PC-3 (cell line): ENCODE results near the gene LEKR1.

Experiments used
- CTCF ChIP-seq: fragments of 300-600 bp; sonication (generic); conservative IDR thresholded peaks from 2 replicates; pipeline ENCODE4 v1.5.1; 2017; ENCODE audit warnings: antibody characterized with exemption, low read depth, mild to moderate bottlenecking, low read length
- EZH2 ChIP-seq: fragments of 300-600 bp; sonication (generic); IDR thresholded peaks from one replicate; pipeline ENCODE4 v1.6.1; 2017; ENCODE audit warnings: antibody characterized with exemption, mild to moderate bottlenecking, low read length; ENCODE audit not compliant: unreplicated experiment

DNA sequence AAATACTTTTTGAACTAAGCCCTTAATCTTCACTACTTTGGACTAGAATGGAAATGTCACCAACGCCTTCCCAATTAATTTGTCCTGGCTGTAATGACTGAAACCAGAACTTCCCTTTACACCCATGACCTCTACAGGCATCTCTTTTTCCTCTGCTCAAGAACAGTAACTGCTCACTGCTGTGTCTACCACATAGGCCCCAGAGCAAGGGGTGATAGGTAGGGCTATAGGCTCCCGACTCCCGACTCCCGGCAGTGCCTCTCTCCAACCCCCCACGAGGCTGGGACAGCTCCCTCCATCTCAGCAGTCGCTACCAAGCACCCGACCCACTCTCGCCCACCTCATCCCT is 384 bp upstream of the LEKR1 start:
- TF ChIP-seq CTCF (no peak), EZH2 (no peak)
